H54 (cell line): ENCODE results near the gene SLIT3.

Source experiments
- DNase-seq: peaks from one replicate; pipeline ENCODE4 v3.0.0; 2011; ENCODE audit warnings: low spot score, mixed read lengths; ENCODE audit not compliant: insufficient read length
- FAIRE-seq: peaks from 3 replicates; lab custom pipeline; 2011; peaks lifted over from hg19 to GRCh38; lab: Jason Lieb, UNC
- POLR2A ChIP-seq: IDR thresholded peaks from 2 replicates; pipeline ENCODE4 v1.6.1; 2011; ENCODE audit warnings: low read depth, mild to moderate bottlenecking, low read length

Gene SLIT3

DNA sequence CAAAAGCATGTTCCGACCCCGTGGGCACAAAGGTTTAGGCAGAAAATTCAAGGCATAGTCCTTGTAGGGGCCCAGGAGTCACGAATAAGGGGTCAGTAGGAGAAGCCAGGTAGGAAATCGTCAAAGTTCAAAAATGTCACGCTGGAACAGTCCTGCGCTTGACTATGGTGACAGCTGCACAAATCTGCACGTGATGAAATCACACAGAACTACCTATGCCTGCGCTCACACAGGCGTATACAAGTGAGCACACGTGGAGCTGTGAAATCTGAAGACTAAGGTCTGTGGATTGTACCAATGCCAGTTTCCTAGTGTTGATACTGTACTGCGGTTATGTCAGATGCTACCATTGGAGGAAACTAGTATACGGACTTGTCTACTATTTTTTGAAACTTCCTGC is 418.7 kb downstream of the SLIT3 start:
- FAIRE-seq (no peak), DNase-seq (no peak)
- TF ChIP-seq POLR2A = no peak

DNA sequence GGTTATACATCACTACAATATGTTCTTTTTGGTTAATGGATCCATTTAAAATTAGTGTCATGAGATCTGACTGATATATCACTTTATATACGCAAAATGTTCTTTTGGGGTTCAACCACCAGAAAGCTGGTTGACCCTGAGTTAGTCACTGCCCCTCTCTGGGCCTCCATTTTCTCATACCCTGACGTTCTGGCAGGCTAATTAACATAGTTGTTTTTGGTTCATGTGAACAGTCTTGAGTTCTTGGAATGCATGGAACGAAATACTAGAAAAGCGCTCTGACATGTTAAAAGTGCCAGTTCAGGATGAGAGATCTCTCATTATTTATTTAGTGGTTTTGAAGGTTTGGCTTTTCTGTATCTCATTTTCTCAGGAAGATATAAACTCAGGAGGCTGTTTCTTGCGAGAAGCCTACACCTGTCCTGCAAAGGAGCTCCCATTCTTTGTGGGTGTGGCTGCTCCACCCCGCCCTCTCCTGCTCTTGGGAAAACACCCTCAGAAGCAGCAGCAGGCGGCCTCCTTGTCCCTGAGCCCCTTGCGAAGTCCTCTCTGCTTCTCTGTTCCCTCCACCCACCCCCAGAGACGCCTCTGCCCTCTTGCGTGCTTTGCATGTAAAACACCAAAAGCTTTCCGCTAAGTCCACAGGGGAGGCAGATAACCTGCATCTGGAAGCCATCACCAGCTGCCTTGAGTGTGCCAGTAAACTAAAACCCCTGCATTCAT is 419.4 kb downstream of the SLIT3 start:
- FAIRE-seq (no peak), DNase-seq (no peak)
- no peak for TF ChIP-seq POLR2A

DNA sequence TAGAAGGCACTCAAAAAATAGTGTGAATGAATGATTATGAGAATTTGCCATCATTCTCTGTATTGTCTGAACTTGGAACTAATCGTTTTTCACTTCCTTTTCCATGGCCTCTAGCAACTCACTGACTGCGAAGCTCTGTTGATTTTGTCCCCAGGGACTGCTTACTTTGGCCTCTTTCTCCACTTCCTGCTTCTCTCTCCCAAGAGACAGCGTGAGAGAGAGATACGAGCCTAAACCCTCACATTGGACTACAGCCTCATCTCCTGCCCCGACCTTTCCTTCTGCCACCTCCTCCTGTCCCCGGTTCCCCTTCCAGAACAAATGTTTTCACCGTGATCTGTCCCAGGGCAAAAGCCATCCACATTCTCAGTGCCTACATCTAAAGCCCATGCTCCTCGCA is 421.0 kb downstream of the SLIT3 start:
- FAIRE-seq (no peak), DNase-seq (no peak)
- no peak for TF ChIP-seq POLR2A

DNA sequence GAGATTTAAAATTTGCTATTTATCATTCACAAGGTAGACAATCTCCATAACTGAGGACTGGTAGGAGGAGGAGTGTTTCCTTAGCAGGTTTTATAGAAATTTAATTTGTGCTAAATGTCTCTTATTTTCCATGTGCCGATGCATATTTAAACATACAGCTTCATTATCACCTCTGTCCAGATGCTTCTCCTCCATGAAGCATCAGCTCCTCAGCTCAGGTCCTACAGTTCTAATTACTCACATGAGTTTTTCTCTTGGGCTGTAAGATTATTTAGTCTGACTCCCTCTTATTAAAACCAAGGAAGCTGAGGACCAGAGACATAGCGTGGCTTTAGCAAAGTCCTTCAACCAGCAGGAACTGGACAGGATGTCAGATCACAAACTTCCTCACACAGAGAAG is 421.6 kb downstream of the SLIT3 start:
- no peak for FAIRE-seq
- DNase-seq = no peak
- no peak for TF ChIP-seq POLR2A

DNA sequence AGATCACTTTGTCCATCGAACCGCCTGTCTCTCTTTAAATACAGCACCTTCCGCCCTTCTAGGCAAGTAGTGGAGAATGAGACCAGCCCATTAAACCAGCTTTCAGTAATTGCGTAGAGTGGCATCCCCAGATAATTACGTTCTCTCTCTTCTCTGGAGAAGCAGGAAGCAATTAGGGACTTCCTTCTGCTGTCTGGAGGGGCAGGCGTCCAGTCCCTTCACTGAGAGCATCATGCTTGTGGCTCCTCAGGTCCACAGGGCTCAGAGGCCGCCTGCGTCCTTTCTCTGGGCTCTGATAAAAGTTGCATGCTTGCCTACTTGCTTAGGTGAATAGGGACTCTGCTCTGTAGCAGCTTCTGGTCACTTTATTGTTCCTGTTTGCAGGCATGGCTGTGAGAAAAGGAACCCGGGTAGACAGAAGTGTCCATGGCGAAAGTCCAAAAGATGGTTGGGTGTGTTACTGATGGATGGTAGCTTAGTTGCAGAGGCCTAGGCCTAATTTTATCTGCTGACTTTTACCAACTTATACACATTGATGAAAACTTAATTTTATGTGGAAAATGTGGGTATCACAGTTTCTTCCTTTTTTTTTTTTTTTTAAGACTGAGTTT is 422.7 kb downstream of the SLIT3 start:
- DNase-seq = no peak
- no peak for TF ChIP-seq POLR2A
- no peak for FAIRE-seq

DNA sequence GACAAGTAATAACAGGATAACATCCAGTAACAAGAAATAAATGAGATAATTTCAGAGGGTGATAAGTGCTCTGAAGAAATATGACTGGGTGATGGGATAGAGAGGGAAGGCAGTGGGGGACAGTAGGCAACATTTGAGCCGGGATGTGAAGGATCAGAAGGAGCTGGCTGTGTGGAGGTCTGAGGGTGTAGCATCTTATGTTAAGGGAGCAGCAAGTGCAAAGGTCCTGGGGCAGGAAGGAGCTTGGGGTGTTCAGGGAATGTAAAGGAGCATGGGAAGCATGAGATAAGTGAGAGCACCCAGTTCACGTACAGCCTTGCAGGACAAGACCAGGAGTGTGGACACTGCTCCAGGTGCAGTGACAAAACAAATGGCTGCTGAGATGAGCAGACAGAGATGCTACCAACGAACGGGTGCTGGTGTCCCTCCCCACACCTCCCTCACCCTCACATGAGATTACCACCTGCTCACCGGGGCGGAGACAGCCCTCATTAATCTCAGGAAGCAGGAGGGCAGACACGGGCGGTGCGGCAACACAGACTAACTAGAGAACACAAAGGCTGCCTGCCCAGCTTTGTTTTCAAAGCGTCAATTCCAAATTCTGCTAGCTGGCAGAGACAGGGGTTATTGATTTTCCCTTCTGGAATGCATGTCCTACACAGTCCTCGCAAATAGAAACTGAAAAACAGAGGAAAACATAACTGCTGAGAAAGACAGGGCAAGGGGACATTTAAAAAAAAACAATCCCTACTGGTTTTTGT is 423.6 kb downstream of the SLIT3 start:
- no peak for DNase-seq
- TF ChIP-seq POLR2A = no peak
- FAIRE-seq = no peak

DNA sequence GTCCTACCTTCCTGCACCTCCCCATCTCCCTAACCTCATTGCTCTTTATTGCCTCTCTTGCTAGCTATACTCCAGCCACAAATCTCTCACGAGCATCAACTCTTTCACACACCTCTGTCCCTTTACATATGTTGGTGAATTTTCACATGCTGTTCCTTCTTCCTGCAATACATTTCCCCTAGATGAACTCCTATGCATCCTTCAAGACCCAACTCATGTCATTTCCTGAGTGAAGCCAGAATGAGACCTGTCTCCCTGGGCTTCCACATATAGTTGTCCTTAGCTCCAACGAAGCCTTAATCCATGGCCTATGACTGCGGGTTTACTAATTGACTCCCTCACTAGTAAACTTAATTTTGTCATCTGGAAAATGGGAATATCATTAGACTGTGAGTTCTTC is 424.5 kb downstream of the SLIT3 start:
- DNase-seq = no peak
- no peak for TF ChIP-seq POLR2A
- no peak for FAIRE-seq

DNA sequence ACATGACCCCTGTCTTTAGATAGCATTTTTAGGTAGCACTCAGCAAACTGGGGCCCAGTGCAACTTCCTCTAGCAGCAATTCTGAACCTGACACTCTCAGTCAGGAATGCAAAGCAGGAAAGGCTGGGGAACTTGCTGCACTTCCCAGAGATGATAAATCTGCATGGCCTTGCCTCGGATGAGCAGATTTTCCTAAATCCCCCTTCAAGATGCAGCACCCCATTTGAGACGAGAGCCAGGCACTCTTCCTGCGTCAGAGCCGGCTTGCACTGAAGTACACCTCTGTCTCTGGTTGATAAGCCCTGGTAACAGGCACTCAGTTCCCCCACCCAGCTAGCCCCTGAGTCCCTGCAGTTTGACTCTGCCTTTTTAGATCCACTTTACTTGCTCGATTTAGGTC is 425.1 kb downstream of the SLIT3 start:
- DNase-seq = no peak
- no peak for FAIRE-seq
- TF ChIP-seq POLR2A = no peak

DNA sequence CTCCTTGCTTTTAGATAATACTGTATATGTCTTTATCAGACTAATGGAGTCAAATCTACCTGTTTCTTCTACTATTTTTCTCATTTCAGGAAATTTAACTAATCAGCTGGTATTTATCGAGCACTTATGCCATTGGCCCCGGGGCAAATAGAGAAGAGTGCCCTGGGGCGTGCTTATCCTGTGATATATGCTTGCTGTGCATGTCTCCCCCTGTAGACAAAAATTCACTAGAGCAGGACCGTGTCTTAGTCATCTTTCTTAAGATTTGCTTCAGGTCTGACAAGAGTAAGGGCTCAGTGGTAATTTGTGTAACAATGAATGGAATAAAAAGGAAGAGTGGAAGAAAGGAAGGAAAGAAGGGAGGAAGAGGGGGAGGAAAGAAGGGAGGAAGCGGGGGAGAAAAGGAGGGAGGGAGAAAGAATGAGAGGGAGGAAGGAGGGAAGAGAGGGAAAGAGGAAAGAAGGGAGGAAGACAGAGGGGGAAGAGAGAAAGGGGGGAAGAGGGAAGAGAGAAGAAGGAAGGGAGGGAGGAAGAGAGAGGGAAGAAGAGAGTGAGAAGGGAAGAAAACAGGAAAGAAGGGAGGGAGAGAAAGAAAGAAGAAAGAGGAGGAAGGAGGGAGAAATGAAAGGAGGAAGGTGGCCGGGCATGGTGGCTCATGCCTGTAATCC is 426.1 kb downstream of the SLIT3 start:
- FAIRE-seq (no peak), DNase-seq (peak; percentile 38)
- no peak for TF ChIP-seq POLR2A

DNA sequence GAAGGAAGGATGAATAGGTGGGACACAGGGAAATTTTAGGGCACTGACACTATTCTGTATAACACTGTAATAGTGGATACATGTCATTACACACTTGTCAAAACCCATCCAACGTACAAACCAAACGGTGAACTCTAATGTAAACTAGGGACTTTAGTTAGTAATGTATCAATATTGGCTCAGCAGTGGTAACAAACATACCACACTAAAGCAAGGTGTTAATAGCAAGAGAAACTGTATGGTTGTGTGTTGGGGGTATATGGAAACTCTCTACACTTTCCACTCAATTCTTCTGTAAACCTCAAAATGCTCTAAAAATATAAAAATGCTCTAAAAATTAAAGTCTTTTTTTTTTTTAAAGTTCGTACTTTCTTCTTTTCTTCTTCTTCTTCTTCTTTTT is 428.7 kb downstream of the SLIT3 start:
- no peak for TF ChIP-seq POLR2A
- no peak for DNase-seq
- FAIRE-seq = no peak

DNA sequence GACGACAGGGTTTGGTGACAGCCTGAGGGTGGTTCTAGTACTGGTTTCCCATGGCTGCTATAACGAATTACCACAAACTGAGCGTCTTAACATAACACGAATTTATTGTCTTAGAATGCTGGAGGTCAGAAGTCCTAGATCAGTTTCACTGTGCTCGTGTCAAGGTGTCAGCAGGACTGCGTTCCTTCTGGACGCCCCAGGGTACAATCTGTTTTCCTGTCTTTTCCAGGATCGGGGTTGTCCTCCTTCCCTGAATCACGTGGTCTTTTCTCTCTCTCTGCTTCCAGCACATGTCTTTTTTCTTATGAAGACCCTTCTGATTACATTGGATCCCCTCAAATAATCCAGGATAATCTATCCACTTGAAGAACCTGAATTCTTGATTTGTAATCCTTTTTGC is 430.0 kb downstream of the SLIT3 start:
- no peak for FAIRE-seq
- no peak for DNase-seq
- no peak for TF ChIP-seq POLR2A

DNA sequence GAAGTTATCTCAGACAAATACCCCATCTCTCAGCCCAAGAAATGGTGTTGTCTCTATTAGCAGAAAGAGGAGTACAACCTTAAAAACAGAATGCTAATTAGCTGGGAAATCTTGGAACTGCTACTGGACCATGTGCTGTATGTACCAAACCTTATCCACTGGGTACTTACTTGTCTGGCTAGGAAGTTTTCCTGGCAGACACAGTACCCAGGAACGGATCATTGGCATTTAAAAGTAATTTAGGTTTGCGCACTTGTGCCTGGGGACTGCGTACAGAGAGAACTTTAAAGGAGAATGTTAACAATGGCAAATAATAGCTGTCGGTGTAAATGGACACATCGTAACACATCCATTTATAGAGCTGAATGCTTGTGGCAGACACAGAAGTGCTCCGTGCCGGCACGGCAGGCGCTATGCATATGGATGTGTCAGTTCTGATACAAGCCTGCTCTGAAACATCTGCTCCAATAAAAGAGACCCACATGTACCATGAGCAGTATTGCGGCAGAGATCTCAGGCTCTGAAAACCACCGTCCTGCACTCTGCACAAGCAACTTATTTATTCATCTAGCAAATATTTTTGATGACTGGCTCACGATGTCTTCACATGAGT is 431.2 kb downstream of the SLIT3 start:
- TF ChIP-seq POLR2A = no peak
- no peak for DNase-seq
- FAIRE-seq = no peak

DNA sequence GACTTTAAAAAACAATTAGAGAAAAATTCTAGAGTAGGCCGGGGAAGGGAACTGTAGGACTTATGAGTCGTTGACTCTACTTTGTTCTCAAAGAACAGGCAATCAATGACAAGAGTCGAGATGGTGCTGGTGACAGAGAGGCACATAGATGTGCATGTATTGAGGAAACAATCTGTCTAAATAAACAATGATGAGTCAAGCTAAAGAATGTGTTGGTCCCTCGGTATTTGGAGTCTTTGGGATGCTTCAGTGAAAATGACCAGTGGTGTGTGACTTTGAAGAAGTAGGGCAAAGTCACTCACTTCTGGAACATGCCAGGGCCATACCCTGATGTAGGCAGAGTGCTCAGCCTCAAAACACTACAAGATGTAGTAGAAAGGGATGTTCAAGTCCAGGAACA is 433.7 kb downstream of the SLIT3 start:
- DNase-seq (no peak), FAIRE-seq (no peak)
- no peak for TF ChIP-seq POLR2A

DNA sequence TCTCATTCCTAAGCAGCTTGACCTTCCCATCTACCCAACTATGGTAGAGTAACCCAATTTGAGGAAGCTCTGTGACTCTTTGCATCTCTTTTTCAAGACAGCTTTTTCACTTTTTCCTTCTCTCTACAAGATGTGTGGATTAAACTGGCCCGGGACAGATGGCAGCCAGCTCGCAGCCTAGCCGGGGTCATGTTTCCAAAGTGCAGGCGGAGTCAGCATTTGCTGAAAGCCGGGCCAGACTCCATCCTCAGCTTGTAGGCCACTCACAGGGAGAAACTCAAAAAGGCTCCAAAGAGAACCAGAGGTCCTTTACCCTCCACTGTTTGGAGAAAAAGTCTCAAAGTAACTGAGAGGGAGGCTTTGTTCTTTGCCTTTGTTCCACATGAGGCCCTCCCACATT is 435.0 kb downstream of the SLIT3 start:
- DNase-seq = no peak
- no peak for FAIRE-seq
- no peak for TF ChIP-seq POLR2A
